ENCODE results near the gene SERPINA6.

- TF ChIP-seq, protein P1, sequence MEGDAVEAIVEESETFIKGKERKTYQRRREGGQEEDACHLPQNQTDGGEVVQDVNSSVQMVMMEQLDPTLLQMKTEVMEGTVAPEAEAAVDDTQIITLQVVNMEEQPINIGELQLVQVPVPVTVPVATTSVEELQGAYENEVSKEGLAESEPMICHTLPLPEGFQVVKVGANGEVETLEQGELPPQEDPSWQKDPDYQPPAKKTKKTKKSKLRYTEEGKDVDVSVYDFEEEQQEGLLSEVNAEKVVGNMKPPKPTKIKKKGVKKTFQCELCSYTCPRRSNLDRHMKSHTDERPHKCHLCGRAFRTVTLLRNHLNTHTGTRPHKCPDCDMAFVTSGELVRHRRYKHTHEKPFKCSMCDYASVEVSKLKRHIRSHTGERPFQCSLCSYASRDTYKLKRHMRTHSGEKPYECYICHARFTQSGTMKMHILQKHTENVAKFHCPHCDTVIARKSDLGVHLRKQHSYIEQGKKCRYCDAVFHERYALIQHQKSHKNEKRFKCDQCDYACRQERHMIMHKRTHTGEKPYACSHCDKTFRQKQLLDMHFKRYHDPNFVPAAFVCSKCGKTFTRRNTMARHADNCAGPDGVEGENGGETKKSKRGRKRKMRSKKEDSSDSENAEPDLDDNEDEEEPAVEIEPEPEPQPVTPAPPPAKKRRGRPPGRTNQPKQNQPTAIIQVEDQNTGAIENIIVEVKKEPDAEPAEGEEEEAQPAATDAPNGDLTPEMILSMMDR (IDR thresholded peaks at IDR 0.05), result peak in 5 of 6 experiments; percentile 21 to 61 (median 52)
- no peak for TF ChIP-seq POLR2A (IDR thresholded peaks at IDR 0.05)
Measured at GRCh38 chr14:94355191-94355794, 32.2 kb upstream of the SERPINA6 start.

Data from thyroid gland (tissue), 4 donors.